CD4-positive, alpha-beta T cell treated with Interleukin-4 for 4 hours (primary cell): ENCODE results near the gene FIBCD1.

ENCODE experiments used
- DNase-seq: peaks from one replicate; pipeline ENCODE4 v3.0.0-alpha.2; 2020

The FIBCD1 gene, protein sequence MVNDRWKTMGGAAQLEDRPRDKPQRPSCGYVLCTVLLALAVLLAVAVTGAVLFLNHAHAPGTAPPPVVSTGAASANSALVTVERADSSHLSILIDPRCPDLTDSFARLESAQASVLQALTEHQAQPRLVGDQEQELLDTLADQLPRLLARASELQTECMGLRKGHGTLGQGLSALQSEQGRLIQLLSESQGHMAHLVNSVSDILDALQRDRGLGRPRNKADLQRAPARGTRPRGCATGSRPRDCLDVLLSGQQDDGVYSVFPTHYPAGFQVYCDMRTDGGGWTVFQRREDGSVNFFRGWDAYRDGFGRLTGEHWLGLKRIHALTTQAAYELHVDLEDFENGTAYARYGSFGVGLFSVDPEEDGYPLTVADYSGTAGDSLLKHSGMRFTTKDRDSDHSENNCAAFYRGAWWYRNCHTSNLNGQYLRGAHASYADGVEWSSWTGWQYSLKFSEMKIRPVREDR

DNA sequence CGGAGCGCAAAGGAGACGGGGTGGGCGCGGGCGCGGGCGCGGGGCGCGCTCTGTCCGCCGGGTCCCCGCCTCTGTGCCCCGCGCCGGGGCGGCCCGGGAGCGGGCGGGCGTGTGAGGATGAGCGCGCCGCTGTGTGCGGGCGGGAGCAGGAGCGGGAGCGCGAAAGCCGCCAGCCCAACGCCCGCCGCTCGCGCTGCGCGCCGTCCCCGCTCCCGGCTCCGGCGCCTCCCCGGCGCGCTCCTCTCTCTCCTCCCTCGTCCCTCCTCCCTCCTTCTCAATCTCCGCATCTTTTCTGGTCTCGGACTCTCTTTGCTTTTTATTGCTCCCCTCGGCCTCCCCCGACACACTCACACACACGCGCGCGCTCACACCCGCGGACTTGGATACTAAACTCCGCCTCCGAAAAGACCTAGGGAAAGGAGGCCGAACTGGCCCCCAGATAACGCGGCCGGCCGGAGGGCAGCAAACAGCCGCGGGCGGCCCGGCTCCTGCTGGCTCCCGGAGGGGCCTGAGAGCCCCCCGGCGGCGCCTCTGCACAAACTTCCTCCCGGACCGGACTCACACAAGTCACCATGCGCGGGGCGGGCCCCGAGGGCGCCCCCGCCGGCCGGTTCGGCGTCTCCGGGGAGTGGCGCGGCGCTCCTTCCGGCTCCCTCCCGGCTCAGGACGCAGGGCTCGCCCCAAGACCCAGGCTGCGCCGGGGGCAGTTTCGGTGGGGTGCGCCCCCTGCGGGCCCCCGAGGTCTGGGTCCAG is at the start of gene FIBCD1:
Gene FIBCD1, minus strand, starts transcription at position 596 of the 753 bp plus-strand sequence. CDS start 640 bp downstream, outside the sequence.
- DNase-seq, result no peak

DNA sequence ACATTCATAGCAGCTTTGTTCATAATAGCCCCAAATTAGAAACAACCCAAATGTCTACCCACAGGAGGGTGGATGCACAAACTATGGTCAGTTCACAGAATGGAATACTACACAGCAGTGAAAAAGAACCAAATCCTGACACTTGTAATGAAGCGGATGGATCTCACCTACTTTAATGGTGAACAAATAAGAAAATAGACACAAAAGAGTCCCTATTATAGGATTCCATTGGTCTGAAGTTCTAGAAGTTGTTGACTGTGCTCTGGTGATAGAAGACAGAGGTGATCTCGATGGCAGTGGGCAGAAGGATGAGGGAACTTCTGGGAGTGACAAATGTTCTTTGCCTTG is 49.3 kb upstream of the FIBCD1 start:
- DNase-seq, result no peak

DNA sequence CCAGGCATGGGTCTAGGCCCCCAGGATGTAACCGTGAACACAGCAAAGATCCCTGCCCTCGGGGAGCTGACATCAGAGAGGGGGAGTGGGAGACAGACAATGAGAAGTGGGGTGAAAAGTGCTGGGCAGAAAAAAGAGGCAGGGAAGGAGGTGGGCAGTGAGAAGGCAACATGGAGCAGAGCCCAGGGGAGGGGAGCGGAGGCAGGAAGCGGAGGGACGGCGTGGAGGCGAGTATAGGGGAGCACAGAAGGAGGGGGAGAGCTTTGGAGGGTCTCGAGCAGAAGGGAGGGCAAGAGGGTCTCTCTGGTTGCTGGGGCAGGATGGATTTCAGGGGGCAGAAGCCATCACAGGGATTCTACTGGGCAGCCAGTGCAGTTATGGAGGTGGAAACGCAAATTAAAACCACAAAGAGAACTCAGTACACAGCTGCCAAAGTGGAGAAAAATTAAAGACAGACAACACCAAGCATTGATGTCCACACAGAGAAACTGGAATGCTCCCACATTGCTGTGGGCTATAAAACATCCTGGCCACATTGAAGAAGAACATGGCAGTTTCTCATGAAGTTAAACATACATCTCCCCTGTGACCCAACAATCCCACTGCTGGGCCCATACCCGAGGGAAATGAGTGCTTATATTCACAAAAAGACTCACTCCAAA is 48.8 kb upstream of the FIBCD1 start:
- DNase-seq, result no peak

DNA sequence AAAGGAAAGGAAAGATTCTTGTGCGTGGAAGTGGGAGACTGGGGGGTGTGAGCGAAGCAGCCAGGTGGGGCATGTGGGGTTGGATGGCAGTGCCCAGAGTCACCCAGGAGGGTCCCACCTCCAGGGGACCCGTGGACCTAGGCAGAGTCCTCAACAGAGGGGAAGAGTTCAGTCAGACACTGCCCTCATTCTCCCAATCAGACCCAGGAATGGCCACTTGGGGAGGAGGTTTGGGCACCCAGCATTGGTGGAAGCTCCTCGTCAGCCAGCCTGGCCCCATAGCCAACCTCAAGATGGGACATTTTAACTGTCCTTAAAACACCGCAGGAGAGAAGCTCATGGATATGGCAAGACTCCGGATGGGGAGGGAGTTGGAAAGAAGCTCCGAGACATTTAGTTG is 48.0 kb upstream of the FIBCD1 start:
- no peak for DNase-seq

DNA sequence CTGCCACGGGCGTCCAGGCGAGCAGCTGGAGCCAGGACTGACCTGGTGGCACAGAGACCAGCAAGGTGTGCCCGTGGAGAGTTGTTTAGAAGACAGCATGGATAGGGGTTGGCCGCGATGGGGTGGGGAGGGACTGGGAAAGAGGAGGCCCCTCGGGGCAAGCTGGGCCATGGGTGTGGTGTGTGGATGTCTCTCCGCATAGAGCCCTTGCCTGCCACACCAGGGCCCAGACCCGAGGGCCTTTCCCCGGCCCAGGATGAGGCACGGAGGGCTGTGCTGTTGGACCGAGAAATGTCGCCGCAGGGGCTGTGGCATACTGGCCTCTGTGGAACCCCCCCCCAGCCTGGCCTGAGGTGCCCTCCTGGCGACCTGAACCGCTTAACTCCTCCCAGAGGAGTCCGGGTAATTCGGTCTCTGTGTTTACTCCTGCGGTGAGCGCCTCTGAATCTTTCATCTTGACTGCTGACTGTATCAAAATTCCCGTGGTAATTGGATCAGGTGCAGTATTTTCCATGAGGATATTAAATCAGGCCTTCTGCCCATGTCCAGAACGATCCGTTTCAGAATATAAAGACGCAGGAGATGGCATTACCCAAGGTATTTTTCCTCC is 47.4 kb upstream of the FIBCD1 start:
- DNase-seq, result no peak

DNA sequence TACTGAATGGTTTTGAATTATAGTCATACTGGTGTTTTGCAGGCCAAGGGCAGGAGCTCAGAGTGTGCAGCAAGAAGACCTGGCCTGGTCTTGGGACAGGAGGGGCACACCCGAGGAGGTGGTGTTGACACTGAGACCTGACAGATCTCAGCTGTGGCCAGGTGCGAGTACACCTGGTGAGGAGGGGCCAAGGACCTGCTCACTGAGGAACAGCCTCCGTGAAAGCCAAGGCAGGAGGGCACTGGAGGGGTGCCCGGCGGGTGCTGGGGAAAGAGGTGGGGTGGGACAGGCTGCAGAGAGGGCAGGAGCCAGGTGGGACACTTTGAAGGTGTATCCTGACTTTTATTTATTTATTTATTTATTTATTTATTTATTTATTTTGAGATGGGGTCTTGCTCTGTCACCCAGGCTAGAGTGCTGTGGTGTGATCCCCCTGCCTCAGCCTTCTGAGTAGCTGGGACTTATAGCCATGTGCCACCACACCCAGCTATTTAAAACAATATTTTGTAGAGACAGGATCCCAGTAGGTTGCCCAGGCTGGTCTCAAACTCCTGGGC is 46.6 kb upstream of the FIBCD1 start:
- DNase-seq, result no peak

DNA sequence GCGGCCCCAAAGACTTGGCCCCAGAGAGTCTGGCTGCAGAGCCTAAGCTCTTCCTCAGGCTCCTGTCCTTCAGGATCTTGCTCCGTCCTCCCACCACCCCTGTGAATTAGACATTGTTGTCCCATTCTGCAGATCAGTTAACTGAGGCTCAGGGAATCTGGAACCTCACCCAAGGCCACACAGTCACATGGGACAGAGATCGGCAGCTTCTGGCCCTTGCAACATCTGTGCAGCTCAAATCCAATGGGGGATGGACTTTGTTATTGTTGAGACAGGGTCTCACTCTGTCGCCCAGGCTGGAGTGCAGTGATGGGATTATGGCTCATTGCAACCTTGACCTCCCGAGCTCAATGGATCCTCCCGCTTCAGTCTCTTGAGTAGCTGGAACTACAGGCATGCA is 46.0 kb upstream of the FIBCD1 start:
- DNase-seq, result no peak

DNA sequence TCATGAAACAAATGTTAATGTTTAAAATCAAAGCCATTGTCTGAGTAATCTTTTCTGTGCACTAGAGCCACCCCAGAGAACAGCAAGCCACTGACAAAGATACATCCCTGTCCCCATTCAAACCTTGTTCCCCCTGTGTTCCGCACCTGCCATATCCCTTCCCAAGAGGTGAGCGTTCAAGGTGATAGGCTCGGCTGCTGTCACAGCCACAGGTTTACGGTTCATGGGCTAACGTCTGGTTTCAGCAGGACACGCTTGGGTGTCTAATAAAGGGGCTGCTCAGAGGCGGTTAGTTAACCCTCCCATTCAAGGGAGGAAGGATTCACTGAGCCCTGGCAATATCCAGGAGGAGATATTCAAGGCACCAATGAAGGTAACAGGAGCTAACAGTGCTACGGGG is 45.5 kb upstream of the FIBCD1 start:
- no peak for DNase-seq

DNA sequence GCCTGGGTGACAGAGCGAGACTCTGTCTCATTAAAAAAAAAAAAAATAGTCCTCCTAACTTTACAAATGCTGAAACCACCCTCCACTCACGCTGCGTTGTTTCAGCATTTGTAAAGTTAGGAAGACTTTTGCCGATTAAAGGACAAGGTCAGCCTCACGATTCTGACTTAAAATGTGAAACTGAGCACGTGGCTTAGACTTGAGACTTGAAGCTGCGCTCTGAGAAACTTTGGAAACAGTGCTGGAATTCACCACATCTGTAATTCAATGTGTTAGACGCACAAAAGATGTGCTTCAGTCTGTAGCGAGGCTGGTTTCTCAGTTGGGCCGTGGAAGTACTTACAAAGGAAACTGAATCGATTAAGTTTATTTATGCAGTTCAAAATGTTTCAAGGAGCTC is 44.9 kb upstream of the FIBCD1 start:
- no peak for DNase-seq

DNA sequence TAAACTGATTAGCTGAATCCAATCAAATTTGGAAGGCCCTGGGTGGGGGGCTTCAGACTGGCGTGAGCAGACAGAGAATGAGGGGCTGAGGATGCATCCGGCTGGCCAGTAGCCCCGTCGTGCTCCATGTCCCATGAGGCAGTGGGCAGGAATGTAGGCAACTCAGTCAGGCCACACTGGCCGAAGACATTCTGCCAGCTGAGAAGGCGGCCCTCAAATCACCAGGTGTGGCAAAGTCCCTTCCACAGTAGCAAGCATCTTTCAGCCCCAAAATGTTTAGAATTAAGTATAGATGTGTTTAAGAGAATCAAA is 44.3 kb upstream of the FIBCD1 start:
- no peak for DNase-seq

DNA sequence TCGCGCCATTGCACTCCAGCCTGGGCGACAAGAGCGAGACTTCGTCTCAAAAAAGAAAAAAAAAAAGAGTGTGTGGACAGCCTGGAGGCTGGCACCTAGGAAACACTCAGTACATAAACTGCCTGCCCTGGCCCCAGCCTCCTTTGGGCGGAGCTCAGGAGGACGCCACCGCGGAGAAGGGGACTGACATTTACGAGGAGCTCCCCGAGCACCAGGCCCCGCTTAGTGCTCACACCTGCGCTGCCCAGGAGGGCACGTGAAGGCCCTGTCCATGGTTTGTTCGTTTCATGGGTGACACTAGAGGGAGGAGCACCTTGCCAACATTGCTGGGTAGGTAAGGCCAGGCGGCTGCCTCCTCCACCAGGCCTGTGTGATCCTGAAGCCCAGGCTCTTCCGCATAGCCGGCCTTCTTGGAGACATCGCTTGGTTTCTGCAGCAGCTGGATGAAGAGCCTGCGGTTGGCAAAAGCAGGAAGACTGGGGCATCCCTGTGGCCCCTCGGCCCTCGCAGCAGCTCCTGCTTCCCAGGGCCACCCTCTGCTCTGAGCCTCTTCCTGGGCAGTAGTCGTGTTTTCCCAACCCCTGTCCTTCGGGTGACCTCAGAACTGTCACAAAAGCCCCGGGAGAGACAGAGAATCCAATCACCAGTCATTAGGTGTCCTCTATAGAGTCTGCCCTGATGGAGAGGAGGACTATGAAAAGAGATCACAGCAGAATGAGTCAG is 43.8 kb upstream of the FIBCD1 start:
- no peak for DNase-seq

DNA sequence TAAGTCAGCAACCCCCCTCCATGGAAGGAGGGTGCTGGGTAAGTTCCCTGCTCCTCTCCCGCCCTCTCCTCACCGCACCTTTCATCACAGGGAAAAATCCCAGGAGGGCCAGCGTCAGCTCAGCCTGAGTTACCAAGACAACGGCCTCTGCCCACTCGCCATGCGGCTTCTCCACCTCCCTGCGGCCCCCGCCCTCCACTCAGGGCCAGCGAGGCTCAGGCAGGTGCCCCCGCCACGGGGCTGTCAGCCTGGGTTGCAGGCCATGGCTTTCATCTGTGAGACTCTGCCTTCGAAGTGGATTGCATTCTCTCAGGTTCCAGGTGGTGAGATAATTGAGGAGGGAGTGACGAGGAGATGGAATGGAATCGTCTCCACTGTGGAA is 42.7 kb upstream of the FIBCD1 start:
- no peak for DNase-seq

DNA sequence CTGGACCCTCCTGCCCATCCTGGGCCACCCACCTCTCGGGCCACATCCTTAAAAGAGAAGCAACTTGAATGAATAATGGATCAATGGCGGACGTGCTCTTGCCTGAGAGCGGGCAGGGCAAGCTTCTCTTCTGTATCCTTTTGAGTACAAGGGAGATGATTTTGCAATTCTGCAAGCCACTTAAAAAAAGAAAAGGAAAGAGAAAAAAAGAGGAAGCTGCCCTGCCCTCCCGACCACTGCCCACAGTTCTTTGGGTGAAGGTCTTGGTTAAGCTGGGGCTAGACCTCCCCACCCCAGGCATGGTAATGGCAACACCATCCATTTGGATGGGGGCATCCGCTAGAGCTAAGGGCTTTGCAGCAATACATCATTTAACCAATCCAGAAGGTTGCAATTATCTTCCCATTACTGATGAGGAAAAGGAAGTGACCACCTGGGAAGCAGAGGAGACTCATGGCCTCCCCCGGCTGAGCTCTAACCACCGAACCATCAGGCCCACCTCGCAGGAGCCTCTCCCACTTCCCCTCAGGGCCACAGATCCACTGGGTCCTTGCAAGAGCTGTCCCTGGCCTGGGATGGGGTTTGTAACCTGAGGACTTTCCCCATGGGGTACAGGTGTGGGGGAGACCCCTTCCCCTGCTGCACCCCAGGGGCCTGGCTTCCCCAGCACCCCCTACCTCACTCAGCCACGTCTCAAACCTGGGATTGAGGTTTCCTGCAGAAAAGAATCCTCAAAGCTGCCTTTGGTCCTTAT is 42.1 kb upstream of the FIBCD1 start:
- DNase-seq, result no peak

DNA sequence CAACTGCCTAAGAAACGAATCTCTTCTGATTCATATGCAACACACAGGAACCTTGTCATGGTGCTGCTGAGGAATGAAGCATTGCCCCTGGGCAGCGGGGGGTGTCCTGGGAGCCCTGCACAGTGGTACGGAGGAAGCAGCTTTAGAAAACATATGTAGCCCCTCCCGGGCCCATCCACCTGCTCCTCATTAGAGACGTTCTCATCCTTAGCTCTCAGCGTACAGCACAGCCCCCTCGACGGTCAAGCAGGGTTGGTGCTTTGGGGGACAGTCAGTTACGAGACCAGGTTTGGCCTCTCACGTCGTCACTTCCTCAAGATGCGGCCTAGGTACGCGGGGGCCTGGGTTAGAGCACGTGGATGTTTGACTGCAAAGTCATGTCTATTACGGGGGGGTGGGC is 41.5 kb upstream of the FIBCD1 start:
- no peak for DNase-seq

DNA sequence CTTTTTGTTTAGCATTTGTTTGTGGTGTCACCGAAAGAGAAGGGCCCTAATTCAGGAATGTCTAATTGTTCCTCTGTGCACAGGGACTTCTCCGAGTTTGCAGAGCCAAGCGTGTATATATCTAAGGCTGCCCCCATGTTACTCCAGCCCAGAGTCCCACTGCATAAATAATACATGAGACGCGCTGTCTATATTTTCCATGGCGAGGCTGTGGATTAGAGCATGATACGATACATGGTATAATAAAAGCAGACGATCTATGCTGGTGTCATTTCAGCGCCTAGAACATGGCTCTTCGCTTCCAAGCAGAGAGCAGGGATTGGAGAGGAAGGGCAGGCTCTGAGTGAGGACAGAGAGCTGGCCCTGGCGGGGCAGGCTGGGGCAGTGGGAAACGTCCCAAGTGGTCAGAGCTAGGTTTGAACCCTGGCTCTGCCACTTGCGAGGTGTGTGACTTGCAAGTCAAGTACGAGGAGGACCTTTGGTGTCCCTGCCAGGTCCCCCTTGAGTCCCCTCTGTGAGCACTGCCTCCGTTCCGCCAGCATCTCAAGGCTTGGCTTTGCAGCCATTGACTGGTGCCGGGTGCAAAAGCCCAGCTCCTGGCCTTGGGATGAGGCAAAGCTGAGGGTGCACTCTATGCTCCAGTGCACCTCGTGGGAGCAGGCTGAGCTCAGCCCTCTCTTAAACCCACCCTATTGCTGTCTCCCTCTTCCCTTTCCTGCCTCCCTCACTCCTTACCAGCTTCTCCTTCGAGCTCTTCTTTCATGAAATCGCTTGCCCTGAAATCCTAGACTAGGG is 40.7 kb upstream of the FIBCD1 start:
- DNase-seq, result no peak

DNA sequence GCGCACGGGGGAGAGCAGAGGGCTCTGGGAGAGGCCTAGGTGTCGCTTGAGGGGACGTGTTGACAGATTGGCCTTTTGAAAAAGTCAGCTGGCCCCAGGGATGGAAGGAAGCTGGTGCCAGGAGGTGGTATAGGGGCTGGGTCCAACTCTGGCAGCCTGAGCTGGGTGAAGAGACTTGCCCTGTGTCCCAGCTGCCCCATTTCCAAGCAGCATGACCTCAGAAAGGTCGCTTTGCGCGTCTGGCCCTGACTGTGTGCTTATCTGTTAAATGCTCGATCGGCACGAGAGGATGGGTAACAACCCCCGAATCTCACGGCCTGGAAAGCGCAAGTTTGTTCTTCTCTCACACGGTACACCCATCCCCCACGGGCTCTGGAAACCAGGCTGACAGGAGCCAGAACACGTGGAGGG is 38.8 kb upstream of the FIBCD1 start:
- no peak for DNase-seq

DNA sequence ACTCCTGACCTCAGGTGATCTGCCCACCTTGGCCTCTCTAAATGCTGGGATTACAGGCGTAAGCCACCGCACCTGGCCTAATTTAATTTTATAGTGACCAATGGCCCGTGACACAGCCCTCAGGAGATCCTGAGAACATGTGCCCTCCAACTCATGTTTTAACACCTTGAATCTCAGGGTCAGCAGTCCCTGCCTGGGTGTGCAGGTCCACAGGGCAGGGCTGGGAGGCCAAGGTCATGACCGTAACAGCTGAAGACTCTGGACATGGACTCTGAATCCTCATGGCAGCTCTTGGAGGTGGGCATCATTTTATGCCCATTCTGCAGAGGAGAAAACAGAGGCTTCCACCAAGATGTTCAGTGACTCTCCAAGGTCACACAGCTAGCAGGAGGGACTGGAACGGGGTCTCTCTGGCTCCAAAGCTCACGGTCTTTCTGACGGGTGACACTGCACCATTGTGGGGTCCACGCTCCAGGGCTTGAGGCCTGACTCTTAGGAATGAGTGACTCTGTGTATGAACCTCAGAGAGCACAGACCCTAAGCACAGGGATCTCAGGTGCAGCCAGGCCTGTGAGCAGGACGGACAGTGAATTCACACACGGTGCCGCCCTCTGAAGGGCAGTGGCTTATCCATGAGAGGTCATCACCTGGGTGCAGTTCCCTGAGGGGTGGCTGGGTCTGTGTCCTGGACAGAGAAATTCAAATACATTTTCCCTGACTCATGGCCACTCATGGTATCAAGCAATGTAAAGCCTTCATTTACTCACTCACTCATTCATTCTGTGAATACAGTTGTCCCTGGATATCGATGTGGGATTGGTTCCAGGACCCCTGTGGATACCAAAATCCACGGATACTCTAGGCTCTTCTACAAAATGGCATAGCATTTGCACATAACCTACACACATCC is 37.1 kb upstream of the FIBCD1 start:
- no peak for DNase-seq

DNA sequence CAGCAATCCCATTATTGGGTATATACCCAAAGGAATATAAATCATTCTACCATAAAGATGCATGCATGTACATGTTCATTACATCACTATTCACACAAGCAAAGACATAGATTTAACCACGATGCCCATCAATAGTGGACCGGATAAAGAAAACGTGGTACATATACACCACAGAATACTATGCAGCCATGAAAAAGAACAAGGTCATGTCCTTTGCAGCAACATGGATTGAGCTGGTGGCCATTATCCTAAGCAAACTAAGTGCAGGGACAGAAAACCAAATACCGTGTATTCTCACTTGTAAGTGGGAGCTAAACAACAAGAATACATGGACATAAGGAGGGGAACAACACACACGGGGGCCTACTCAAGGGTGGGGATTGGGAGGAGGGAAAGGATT is 36.1 kb upstream of the FIBCD1 start:
- DNase-seq, result no peak

DNA sequence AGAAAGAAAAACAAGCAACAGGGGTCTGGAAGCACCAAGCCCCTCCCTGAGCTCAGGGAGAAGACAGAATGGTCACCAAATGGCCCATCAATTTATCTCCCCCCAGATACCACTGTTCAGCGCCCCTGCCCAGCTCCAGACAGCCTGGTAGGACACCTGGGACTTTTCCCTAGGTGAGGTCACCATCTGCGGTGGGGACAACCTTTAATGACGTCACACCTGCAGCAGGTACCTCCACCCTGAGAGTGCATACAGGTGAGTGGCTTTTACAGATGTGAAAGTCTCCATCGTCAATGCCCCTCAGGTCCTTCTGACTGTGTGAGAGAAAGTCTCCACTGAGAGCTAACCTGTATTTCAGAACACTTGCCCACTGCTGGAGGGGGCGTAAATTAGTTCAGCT is 35.6 kb upstream of the FIBCD1 start:
- DNase-seq, result no peak
